Fibroblast of the aortic adventitia (primary cell): ENCODE results near the gene BLOC1S5. TPM values are rescaled to one million over a fixed set of nuclear protein-coding genes. Genes with fewer than 3 reads are reported as not detected.
A peak's percentile ranks its signal among the peaks of the same experiment; 100 is the strongest.

Source experiments
- DNase-seq: peaks from one replicate; pipeline ENCODE4 v3.0.0-alpha.2; 2010; ENCODE audit warnings: low read depth
- H3K4me3 ChIP-seq: 2 replicates; pipeline ENCODE4 v1.5.1; 2011; ENCODE audit warnings: low read depth, mild to moderate bottlenecking, control low read depth, low read length, moderate library complexity
- total RNA-seq: library from RNA; depleted of rRNA; stranded (reverse); fragments of >200 nt; gene quantifications from 2 replicates; pipeline ENCODE4 v1.2.3, GENCODE V29; 2012; ENCODE audit warnings: low replicate concordance
- TF ChIP-seq, protein P1 (sequence below): IDR thresholded peaks from 2 replicates; pipeline ENCODE4 v1.5.1; 2011; ENCODE audit warnings: mild to moderate bottlenecking, low read length, control low read depth, inconsistent platforms; ENCODE audit not compliant: insufficient read depth

Gene BLOC1S5
- total RNA-seq, 1 donor = 23.0 TPM

DNA sequence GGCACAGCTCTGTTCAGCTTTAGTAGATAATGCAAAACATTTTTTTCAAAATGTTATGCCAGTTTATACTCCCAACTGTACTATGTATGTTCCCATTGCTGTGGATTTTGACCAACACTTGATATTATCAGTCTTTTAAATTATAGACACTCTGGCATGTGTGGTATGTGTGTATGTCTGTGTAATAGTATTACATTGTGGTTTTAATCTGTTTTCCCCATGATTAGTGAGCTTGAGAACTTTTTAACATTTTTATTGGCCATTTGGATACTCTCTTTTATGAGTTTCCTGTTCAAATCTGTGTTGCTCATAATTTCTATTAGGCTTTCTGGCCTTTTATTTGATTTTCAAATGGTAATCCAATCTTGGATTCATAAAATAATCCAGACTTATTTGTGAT, 84.4 kb downstream of the BLOC1S5 start:
- no peak overlapping the region for H3K4me3 ChIP-seq
- TF ChIP-seq, protein P1, sequence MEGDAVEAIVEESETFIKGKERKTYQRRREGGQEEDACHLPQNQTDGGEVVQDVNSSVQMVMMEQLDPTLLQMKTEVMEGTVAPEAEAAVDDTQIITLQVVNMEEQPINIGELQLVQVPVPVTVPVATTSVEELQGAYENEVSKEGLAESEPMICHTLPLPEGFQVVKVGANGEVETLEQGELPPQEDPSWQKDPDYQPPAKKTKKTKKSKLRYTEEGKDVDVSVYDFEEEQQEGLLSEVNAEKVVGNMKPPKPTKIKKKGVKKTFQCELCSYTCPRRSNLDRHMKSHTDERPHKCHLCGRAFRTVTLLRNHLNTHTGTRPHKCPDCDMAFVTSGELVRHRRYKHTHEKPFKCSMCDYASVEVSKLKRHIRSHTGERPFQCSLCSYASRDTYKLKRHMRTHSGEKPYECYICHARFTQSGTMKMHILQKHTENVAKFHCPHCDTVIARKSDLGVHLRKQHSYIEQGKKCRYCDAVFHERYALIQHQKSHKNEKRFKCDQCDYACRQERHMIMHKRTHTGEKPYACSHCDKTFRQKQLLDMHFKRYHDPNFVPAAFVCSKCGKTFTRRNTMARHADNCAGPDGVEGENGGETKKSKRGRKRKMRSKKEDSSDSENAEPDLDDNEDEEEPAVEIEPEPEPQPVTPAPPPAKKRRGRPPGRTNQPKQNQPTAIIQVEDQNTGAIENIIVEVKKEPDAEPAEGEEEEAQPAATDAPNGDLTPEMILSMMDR = no peak
- no peak for DNase-seq

- TF ChIP-seq, protein P1 = no peak
- DNase-seq = no peak
Measured at GRCh38 chr6:7978736-7979135, 85.5 kb downstream of the BLOC1S5 start.

GRCh38 chr6:7976485-7977056, 87.6 kb downstream of the BLOC1S5 start:
- DNase-seq = no peak
- H3K4me3 ChIP-seq = no peak overlapping the region
- TF ChIP-seq, protein P1 = no peak

More at GRCh38 chr6:7978736-7979135, 85.5 kb downstream of the BLOC1S5 start:
- H3K4me3 ChIP-seq = no peak overlapping the region

DNA sequence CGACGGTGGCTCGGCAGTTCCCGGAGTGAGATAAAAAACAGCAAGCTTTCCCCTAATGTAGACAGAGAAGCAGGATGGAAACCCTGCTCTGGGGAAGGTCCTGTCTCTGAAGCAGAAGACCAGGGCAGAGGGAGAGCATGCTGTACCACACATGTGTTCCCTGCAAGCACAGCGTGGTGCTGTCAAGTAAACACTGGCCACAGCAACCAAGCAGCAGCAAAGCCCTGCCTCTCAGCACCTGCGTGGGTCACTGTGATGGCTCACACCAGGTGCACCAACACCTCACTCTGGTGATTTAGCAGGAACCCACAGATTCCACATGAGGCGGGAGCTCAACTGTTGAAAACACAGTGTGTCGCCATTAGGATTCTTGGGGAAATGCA, 88.4 kb downstream of the BLOC1S5 start:
- no peak overlapping the region for H3K4me3 ChIP-seq
- DNase-seq = no peak
- TF ChIP-seq, protein P1 = no peak

GRCh38 chr6:7974938-7975763, 89.0 kb downstream of the BLOC1S5 start:
- peak; percentile 100 for DNase-seq
- no peak overlapping the region for H3K4me3 ChIP-seq
- TF ChIP-seq, protein P1 = no peak

DNA sequence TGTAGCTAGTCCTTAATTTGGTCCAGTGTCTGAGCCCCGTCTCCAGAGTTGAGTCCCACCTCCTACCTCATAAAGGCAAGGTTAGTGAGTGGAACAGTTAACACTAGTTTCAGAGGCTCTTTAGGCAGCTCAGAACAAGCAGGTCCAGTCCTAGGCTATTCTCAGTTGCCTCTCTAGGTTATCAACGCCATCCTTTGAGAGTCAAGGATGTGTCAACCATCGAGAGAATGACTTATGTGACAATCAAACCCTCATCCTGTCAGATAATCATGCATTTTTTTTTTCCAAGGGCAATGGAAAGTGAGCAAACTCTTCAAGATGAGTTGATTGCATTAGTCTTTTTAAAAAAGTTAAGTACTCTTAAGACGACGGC, 89.6 kb downstream of the BLOC1S5 start:
- no peak for DNase-seq
- TF ChIP-seq, protein P1 = no peak
- no peak overlapping the region for H3K4me3 ChIP-seq
